Fibroblast of lung (primary cell): ENCODE results near the gene TAS2R41. TPM values are rescaled to one million over a fixed set of nuclear protein-coding genes. Genes with fewer than 3 reads are reported as not detected.

ENCODE experiments used
- DNase-seq, 2 donors: peaks; one replicate each; pipeline versions ENCODE4 v3.0.0 to v3.0.0-alpha.2; 2010; ENCODE audit warnings: low read depth in 2 of 2
- H2AFZ ChIP-seq: 2 replicates; pipeline ENCODE4 v1.5.1; 2012; ENCODE audit warnings: low read length, control low read depth, inconsistent platforms
- H3K27ac ChIP-seq: 2 replicates; pipeline ENCODE4 v1.5.1; 2011; ENCODE audit warnings: low read length, control low read depth; ENCODE audit not compliant: insufficient read depth
- H3K27me3 ChIP-seq: 2 replicates; pipeline ENCODE4 v1.5.1; 2011; ENCODE audit warnings: mild to moderate bottlenecking, low read length; ENCODE audit not compliant: control insufficient read depth, insufficient read depth
- H3K36me3 ChIP-seq: 2 replicates; pipeline ENCODE4 v1.5.1; 2011; ENCODE audit warnings: low read length; ENCODE audit not compliant: control insufficient read depth, insufficient read depth
- H3K4me1 ChIP-seq: 2 replicates; pipeline ENCODE4 v1.5.1; 2011; ENCODE audit warnings: low read length; ENCODE audit not compliant: control insufficient read depth, insufficient read depth; ENCODE audit errors: extremely low read depth
- H3K4me2 ChIP-seq: 2 replicates; pipeline ENCODE4 v1.5.1; 2011; ENCODE audit warnings: low read length, control low read depth; ENCODE audit not compliant: insufficient read depth; ENCODE audit errors: extremely low read depth
- H3K4me3 ChIP-seq, 4 experiments: fragments of 200-600 bp in 1 of 4; sonication (generic) in 1 of 4; replicated peaks in 1 of 4; 2 replicates each; pipeline ENCODE4 v1.5.1; 2011 to 2016; ENCODE audit warnings: low read length in 4 of 4, low read depth in 3 of 4, mild to moderate bottlenecking in 3 of 4, control low read depth in 2 of 4, inconsistent platforms in 1 of 4, mixed read lengths in 1 of 4; ENCODE audit not compliant: insufficient read depth in 1 of 4; ENCODE audit errors: control extremely low read depth in 1 of 4
- H3K79me2 ChIP-seq: 2 replicates; pipeline ENCODE4 v1.5.1; 2012; ENCODE audit warnings: mild to moderate bottlenecking, low read length, inconsistent platforms; ENCODE audit not compliant: control insufficient read depth, insufficient read depth
- H3K9ac ChIP-seq: 2 replicates; pipeline ENCODE4 v1.5.1; 2011; ENCODE audit warnings: mild to moderate bottlenecking, low read length, control low read depth; ENCODE audit not compliant: insufficient read depth
- H3K9me3 ChIP-seq: 2 replicates; pipeline ENCODE4 v1.5.1; 2012; ENCODE audit warnings: low read depth, low read length; ENCODE audit not compliant: control insufficient read depth, insufficient read depth
- H4K20me1 ChIP-seq: 2 replicates; pipeline ENCODE4 v1.5.1; 2011; ENCODE audit warnings: low read length; ENCODE audit not compliant: control insufficient read depth, insufficient read depth; ENCODE audit errors: extremely low read depth
- CTCF ChIP-seq, 2 donors: IDR thresholded peaks in 1 of 2; conservative IDR thresholded peaks in 1 of 2; 1 replicate in 1 of 2; 2 replicates in 1 of 2; pipeline ENCODE4 v1.5.1; 2011 to 2012; ENCODE audit warnings: low read length in 2 of 2, control low read depth in 1 of 2, inconsistent platforms in 1 of 2, low read depth in 1 of 2, mild to moderate bottlenecking in 1 of 2
- EZH2 ChIP-seq: IDR thresholded peaks from 2 replicates; pipeline ENCODE4 v1.5.1; 2012; ENCODE audit warnings: low read length, control low read depth, mild to moderate bottlenecking; ENCODE audit errors: missing control alignments
- polyA plus RNA-seq, 2 donors: library from polyadenylated mRNA; depleted of rRNA in 1 of 2; stranded (reverse) in 1 of 2; unstranded in 1 of 2; fragments of >200 nt; gene quantifications; 2 replicates each; pipeline ENCODE4 v1.2.1, GENCODE V29; 2011 to 2012; ENCODE audit warnings: missing spikeins in 1 of 2
- total RNA-seq: library from RNA; depleted of rRNA; stranded (reverse); fragments of >200 nt; gene quantifications from 2 replicates; pipeline ENCODE4 v1.2.1, GENCODE V29; 2014

Gene TAS2R41
- total and polyA plus RNA-seq, 2 donors (not counting 1 experiment from before 2014, with no cell fraction given), result not detected

DNA sequence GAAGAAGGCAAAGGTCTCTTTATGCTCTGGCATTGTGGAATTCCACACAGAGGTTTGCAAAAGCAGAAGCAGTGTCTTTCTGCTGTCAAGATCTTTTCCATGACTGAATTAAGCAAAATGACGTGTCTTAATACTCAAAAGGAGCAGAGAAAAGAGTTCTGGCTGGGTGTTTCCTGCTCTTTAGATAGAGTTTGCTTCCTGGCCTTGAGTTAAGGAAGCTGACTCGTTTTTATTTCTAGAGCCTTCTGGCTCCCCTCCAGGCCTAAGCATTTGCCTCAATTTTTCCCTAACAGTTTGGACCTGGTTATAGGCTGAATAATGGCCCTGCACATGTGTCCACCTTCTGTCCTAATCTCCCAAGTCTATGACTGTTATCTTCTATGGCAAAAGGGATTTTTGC, 21.6 kb downstream of the TAS2R41 start:
- H2AFZ ChIP-seq, result no peak overlapping the region

GRCh38 chr7:143499743-143500348, 22.2 kb downstream of the TAS2R41 start:
- Histone ChIP-seq H3K9ac (no peak overlapping the region), H3K4me1 (peaks cover 2% of the 10 kb centered on the region), H3K27ac (no peak overlapping the region), H3K4me2 (no peak overlapping the region), H3K79me2 (no peaks in the 10 kb centered on the region), H3K4me3 (no peak overlapping the region), H3K36me3 (no peaks in the 10 kb centered on the region), H2AFZ (no peak overlapping the region), H3K9me3 (no peaks in the 10 kb centered on the region), H4K20me1 (no peaks in the 10 kb centered on the region), H3K27me3 (no peaks in the 10 kb centered on the region)
- no peak for TF ChIP-seq EZH2
- TF ChIP-seq CTCF (conservative IDR thresholded peaks at IDR 0.05 in 1 of 2, IDR thresholded peaks at IDR 0.05 in 1 of 2; ENCODE audit: low read depth in 1 of 2, low read length in 2 of 2), result no peak
- DNase-seq, result peak in 1 of 2 donors; percentile 38

More for the DNA sequence above, 21.6 kb downstream of the TAS2R41 start:
- no peaks in the 10 kb centered on the region for H3K27me3 ChIP-seq
- H4K20me1 ChIP-seq, result no peaks in the 10 kb centered on the region
- H3K4me1 ChIP-seq, result peaks cover 2% of the 10 kb centered on the region
- no peak overlapping the region for H3K4me3 ChIP-seq
- TF ChIP-seq CTCF (conservative IDR thresholded peaks at IDR 0.05 in 1 of 2, IDR thresholded peaks at IDR 0.05 in 1 of 2; ENCODE audit: low read depth in 1 of 2, low read length in 2 of 2), result no peak
- TF ChIP-seq EZH2, result no peak
- H3K9me3 ChIP-seq, result no peaks in the 10 kb centered on the region
- H3K4me2 ChIP-seq, result no peak overlapping the region
- no peaks in the 10 kb centered on the region for H3K36me3 ChIP-seq
- H3K79me2 ChIP-seq, result no peaks in the 10 kb centered on the region
- no peak overlapping the region for H3K9ac ChIP-seq
- no peak overlapping the region for H3K27ac ChIP-seq
- DNase-seq, result peak in 1 of 2 donors; percentile 40

- Histone ChIP-seq H3K27me3 (no peaks in the 10 kb centered on the region), H3K9ac (no peak overlapping the region), H3K27ac (no peak overlapping the region), H4K20me1 (no peaks in the 10 kb centered on the region), H2AFZ (no peak overlapping the region), H3K4me3 (no peak overlapping the region), H3K9me3 (no peaks in the 10 kb centered on the region), H3K36me3 (no peaks in the 10 kb centered on the region), H3K4me2 (no peak overlapping the region), H3K79me2 (no peaks in the 10 kb centered on the region), H3K4me1 (peaks cover 2% of the 10 kb centered on the region)
- TF ChIP-seq CTCF (conservative IDR thresholded peaks at IDR 0.05 in 1 of 2, IDR thresholded peaks at IDR 0.05 in 1 of 2; ENCODE audit: low read depth in 1 of 2, low read length in 2 of 2) (no peak), EZH2 (no peak)
- DNase-seq, result no peak
These were observed 25.6 kb downstream of the TAS2R41 start for GRCh38 chr7:143503261-143503660.
